ENCODE measurements around the gene MVB12B.

DNA sequence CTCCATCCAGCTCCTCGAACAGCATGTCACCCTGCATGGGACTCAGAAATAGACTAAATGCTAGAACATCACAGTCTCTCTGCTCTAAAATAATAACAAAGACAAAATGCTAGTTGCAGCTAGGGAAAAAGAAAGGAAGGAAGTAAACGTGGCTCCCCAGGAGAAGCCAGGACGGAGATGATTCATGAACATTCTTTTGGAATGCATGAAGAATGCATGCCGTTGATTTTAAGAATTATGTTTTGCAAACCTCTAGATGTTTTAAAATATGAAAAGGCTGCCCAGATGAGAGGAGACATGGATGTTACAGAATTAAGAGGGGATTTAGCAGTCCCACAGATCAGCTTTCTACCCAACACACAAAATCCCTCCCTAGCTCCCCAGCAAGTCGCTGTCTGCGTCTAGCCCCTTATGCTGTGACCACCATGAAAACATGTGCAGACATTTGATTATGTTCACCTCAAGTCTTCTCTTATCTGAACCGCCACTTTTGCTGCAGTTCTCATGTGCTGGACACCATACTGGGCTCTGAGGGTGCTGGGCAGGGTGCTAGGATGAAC lies 147.7 kb downstream of the MVB12B start:
- TF ChIP-seq, protein P1, sequence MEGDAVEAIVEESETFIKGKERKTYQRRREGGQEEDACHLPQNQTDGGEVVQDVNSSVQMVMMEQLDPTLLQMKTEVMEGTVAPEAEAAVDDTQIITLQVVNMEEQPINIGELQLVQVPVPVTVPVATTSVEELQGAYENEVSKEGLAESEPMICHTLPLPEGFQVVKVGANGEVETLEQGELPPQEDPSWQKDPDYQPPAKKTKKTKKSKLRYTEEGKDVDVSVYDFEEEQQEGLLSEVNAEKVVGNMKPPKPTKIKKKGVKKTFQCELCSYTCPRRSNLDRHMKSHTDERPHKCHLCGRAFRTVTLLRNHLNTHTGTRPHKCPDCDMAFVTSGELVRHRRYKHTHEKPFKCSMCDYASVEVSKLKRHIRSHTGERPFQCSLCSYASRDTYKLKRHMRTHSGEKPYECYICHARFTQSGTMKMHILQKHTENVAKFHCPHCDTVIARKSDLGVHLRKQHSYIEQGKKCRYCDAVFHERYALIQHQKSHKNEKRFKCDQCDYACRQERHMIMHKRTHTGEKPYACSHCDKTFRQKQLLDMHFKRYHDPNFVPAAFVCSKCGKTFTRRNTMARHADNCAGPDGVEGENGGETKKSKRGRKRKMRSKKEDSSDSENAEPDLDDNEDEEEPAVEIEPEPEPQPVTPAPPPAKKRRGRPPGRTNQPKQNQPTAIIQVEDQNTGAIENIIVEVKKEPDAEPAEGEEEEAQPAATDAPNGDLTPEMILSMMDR (IDR thresholded peaks at IDR 0.05 in 4 of 5, conservative IDR thresholded peaks at IDR 0.05 in 1 of 5), result no peak
- TF ChIP-seq POLR2A (IDR thresholded peaks at IDR 0.05), result no peak
